GM12875 (cell line): ENCODE results near the gene THSD1.
"Not testable (repeated sequence)": the region's sequence is repeated elsewhere in the genome, so short reads cannot be mapped to it uniquely, and the experiment has no call there.

Experiments
- H3K4me3 ChIP-seq: one replicate; pipeline ENCODE4 v1.5.1; 2011; ENCODE audit warnings: low read depth, low read length, control low read depth
- CTCF ChIP-seq: IDR thresholded peaks from 2 replicates; pipeline ENCODE4 v1.5.1; 2011; ENCODE audit warnings: low read depth, mild to moderate bottlenecking, control low read depth, inconsistent platforms, low read length, moderate library complexity, borderline replicate concordance; ENCODE audit not compliant: insufficient read depth

Gene THSD1

GRCh38 chr13:52411629-52412028, 5.7 kb upstream of the THSD1 start:
- no peak for TF ChIP-seq CTCF
- H3K4me3 ChIP-seq: no peak overlapping the region

GRCh38 chr13:52408071-52408658, 2.2 kb upstream of the THSD1 start:
- H3K4me3 ChIP-seq: not testable (repeated sequence)

- H3K4me3 ChIP-seq: not testable (repeated sequence)
Observed at GRCh38 chr13:52407436-52407835, 1.5 kb upstream of the THSD1 start.

- TF ChIP-seq CTCF: no peak
- no peak overlapping the region for H3K4me3 ChIP-seq
Observed at GRCh38 chr13:52406629-52407028, 657 bp upstream of the THSD1 start.

- H3K4me3 ChIP-seq: no peak overlapping the region
- TF ChIP-seq CTCF: no peak
Observed at GRCh38 chr13:52405369-52405766, 604 bp downstream of the THSD1 start.

GRCh38 chr13:52399708-52400107, 6.3 kb downstream of the THSD1 start:
- TF ChIP-seq CTCF: no peak
- no peak overlapping the region for H3K4me3 ChIP-seq

GRCh38 chr13:52399046-52399445, 6.9 kb downstream of the THSD1 start:
- no peak for TF ChIP-seq CTCF
- no peak overlapping the region for H3K4me3 ChIP-seq

- no peak overlapping the region for H3K4me3 ChIP-seq
- no peak for TF ChIP-seq CTCF
Observed at GRCh38 chr13:52395704-52396103, 10.3 kb downstream of the THSD1 start.

GRCh38 chr13:52394586-52394985, 11.4 kb downstream of the THSD1 start:
- no peak for TF ChIP-seq CTCF
- no peak overlapping the region for H3K4me3 ChIP-seq
